Activated CD4-positive, alpha-beta T cell treated with anti-CD3 and anti-CD28 coated beads for 24 hours (primary cell): ENCODE measurements around the gene AADAT.
"Not testable (repeated sequence)": the region's sequence is repeated elsewhere in the genome, so short reads cannot be mapped to it uniquely, and the experiment has no call there.

Experiments
- DNase-seq, 2 donors: peaks; one replicate each; pipeline ENCODE4 v3.0.0-alpha.2; 2020; ENCODE audit warnings: low read depth in 2 of 2

The AADAT gene

GRCh38 chr4:170089668-170090351, at the start of gene AADAT:
AADAT (minus strand) TSS chr4:170089956; CDS start chr4:170089690, 266 bp downstream.
- no peak for DNase-seq

- peak; percentile 52 to 61 for DNase-seq
Observed at GRCh38 chr4:170138580-170139194, 48.9 kb upstream of the AADAT start.

- DNase-seq: no peak
Observed at GRCh38 chr4:170137927-170138326, 48.2 kb upstream of the AADAT start.

- no peak for DNase-seq
Observed at GRCh38 chr4:170137466-170137865, 47.7 kb upstream of the AADAT start.

- no peak for DNase-seq
Observed at GRCh38 chr4:170134821-170135220, 45.1 kb upstream of the AADAT start.

GRCh38 chr4:170128219-170128804, 38.6 kb upstream of the AADAT start:
- no peak for DNase-seq

GRCh38 chr4:170127758-170128157, 38.0 kb upstream of the AADAT start:
- DNase-seq: no peak

- DNase-seq: no peak
Observed at GRCh38 chr4:170124406-170124805, 34.6 kb upstream of the AADAT start.

- DNase-seq: no peak
Observed at GRCh38 chr4:170122252-170122651, 32.5 kb upstream of the AADAT start.

- DNase-seq: no peak
Observed at GRCh38 chr4:170114636-170115035, 24.9 kb upstream of the AADAT start.

GRCh38 chr4:170114183-170114582, 24.4 kb upstream of the AADAT start:
- DNase-seq: not testable (repeated sequence)

GRCh38 chr4:170111546-170111945, 21.8 kb upstream of the AADAT start:
- no peak for DNase-seq

- no peak for DNase-seq
Observed at GRCh38 chr4:170111085-170111484, 21.3 kb upstream of the AADAT start.

- DNase-seq: no peak
Observed at GRCh38 chr4:170110285-170110672, 20.5 kb upstream of the AADAT start.

GRCh38 chr4:170109586-170110284, 20.0 kb upstream of the AADAT start:
- no peak for DNase-seq

GRCh38 chr4:170106900-170107299, 17.1 kb upstream of the AADAT start:
- no peak for DNase-seq

GRCh38 chr4:170102426-170102825, 12.7 kb upstream of the AADAT start:
- no peak for DNase-seq

GRCh38 chr4:170098171-170098570, 8.4 kb upstream of the AADAT start:
- DNase-seq: not testable (repeated sequence)

- no peak for DNase-seq
Observed at GRCh38 chr4:170097681-170098080, 7.9 kb upstream of the AADAT start.

GRCh38 chr4:170093973-170094535, 4.3 kb upstream of the AADAT start:
- DNase-seq: no peak

- DNase-seq: no peak
Observed at GRCh38 chr4:170091069-170091696, 1.4 kb upstream of the AADAT start.
